Middle frontal gyrus (tissue), 1 donor: Measurements from ENCODE around the gene CREBZF.
A peak's percentile ranks its signal among the peaks of the same experiment; 100 is the strongest.
"Not testable (repeated sequence)": the region's sequence is repeated elsewhere in the genome, so short reads cannot be mapped to it uniquely, and the experiment has no call there.

ENCODE experiments used
- DNase-seq: peaks from one replicate; pipeline ENCODE4 v3.0.0-alpha.2; 2015; ENCODE audit warnings: low spot score; ENCODE audit errors: extremely low spot score

CREBZF gene

GRCh38 chr11:85670949-85671663 is 6.2 kb upstream of the CREBZF start:
- not testable (repeated sequence) for DNase-seq

- no peak for DNase-seq
These were observed 3.2 kb upstream of the CREBZF start for GRCh38 chr11:85668157-85668556.

- no peak for DNase-seq
These were observed 1.8 kb upstream of the CREBZF start for GRCh38 chr11:85666687-85667086.

- no peak for DNase-seq
These were observed 804 bp upstream of the CREBZF start for GRCh38 chr11:85665733-85666132.

- DNase-seq = peak; percentile 70
These were observed 945 bp downstream of the CREBZF start for GRCh38 chr11:85663753-85664614.

GRCh38 chr11:85663080-85663752 is 1.7 kb downstream of the CREBZF start:
- no peak for DNase-seq

GRCh38 chr11:85661972-85662664 is 2.8 kb downstream of the CREBZF start:
- no peak for DNase-seq

- no peak for DNase-seq
These were observed 6.7 kb downstream of the CREBZF start for GRCh38 chr11:85658180-85658579.

- DNase-seq = no peak
These were observed 8.2 kb downstream of the CREBZF start for GRCh38 chr11:85656777-85657176.

- DNase-seq = not testable (repeated sequence)
These were observed 10.6 kb downstream of the CREBZF start for GRCh38 chr11:85654343-85654742.

- no peak for DNase-seq
These were observed 12.0 kb downstream of the CREBZF start for GRCh38 chr11:85652786-85653447.

GRCh38 chr11:85651118-85651517 is 13.8 kb downstream of the CREBZF start:
- DNase-seq = no peak

- DNase-seq = peak; percentile 90
These were observed 17.2 kb downstream of the CREBZF start, which contains the start of gene TMEM126A for GRCh38 chr11:85647604-85648299. Gene TMEM126A (plus strand): TSS chr11:85647967. CDS start chr11:85650256, 2,289 bp downstream.

- DNase-seq = no peak
These were observed 17.9 kb downstream of the CREBZF start for GRCh38 chr11:85647078-85647477.

- no peak for DNase-seq
These were observed 21.7 kb downstream of the CREBZF start for GRCh38 chr11:85643191-85643614.

- DNase-seq = no peak
These were observed 30.2 kb downstream of the CREBZF start for GRCh38 chr11:85634747-85635146.

GRCh38 chr11:85628771-85629341 is 36.1 kb downstream of the CREBZF start:
- DNase-seq = no peak

GRCh38 chr11:85627998-85628770 is 36.7 kb downstream of the CREBZF start, which contains the start of gene TMEM126B:
Gene TMEM126B (plus strand): TSS chr11:85628593. CDS start chr11:85628608, 15 bp downstream.
- peak; percentile 97 for DNase-seq
